COLO668 (cell line): ENCODE results near the gene MECR.
A peak's percentile ranks its signal among the peaks of the same experiment; 100 is the strongest.

Experiments
- DNase-seq: peaks from one replicate; lab custom pipeline; 2025; ENCODE audit not compliant: unreplicated experiment; lab: John Stamatoyannopoulos, UW

Gene MECR

GRCh38 chr1:29202584-29203340, 28.0 kb downstream of the MECR start:
- DNase-seq, result peak; percentile 98

- DNase-seq, result no peak
These were observed 28.7 kb downstream of the MECR start for GRCh38 chr1:29202053-29202452.

GRCh38 chr1:29201595-29202051, 29.1 kb downstream of the MECR start:
- DNase-seq, result no peak

GRCh38 chr1:29200906-29201594, 29.7 kb downstream of the MECR start:
- no peak for DNase-seq

- DNase-seq, result no peak
These were observed 32.7 kb downstream of the MECR start for GRCh38 chr1:29197993-29198392.

- peak; percentile 43 for DNase-seq
These were observed 33.2 kb downstream of the MECR start for GRCh38 chr1:29197590-29197924.

GRCh38 chr1:29196863-29197589, 33.7 kb downstream of the MECR start:
- DNase-seq, result no peak

GRCh38 chr1:29195881-29196291, 34.8 kb downstream of the MECR start:
- DNase-seq, result no peak

- DNase-seq, result no peak
These were observed 36.8 kb downstream of the MECR start for GRCh38 chr1:29193879-29194455.

- no peak for DNase-seq
These were observed 40.0 kb downstream of the MECR start for GRCh38 chr1:29190718-29191117.

- no peak for DNase-seq
These were observed 44.0 kb downstream of the MECR start for GRCh38 chr1:29186707-29187106.

GRCh38 chr1:29186252-29186651, 44.5 kb downstream of the MECR start:
- no peak for DNase-seq

- DNase-seq, result no peak
These were observed 47.4 kb downstream of the MECR start for GRCh38 chr1:29183287-29183686.

- DNase-seq, result peak; percentile 100
These were observed 49.1 kb downstream of the MECR start, which contains the start of gene SRSF4 for GRCh38 chr1:29181413-29182225. SRSF4 (minus strand) TSS chr1:29181900; CDS start chr1:29181752, 148 bp downstream.

GRCh38 chr1:29180497-29181412, 50.0 kb downstream of the MECR start:
- peak; percentile 67 for DNase-seq

GRCh38 chr1:29179641-29180184, 51.0 kb downstream of the MECR start:
- no peak for DNase-seq

- no peak for DNase-seq
These were observed 53.6 kb downstream of the MECR start for GRCh38 chr1:29177022-29177705.

GRCh38 chr1:29176576-29176975, 54.2 kb downstream of the MECR start:
- DNase-seq, result no peak
